Panc1 (cell line): Measurements from ENCODE around the gene GDAP1L1. TPM values are rescaled to one million over a fixed set of nuclear protein-coding genes. Genes with fewer than 3 reads are reported as not detected.
A peak's percentile ranks its signal among the peaks of the same experiment; 100 is the strongest.

Experiments
- ATAC-seq: fragments of 200-7000 bp; cut with Tn5 transposase; 2 replicates; pipeline ENCODE4 v1.9.1; 2020; ENCODE audit warnings: mild to moderate bottlenecking, moderate library complexity
- BruUV-seq: library from RNA; stranded (reverse); fragments of 400-500 nt; replicated peaks from 2 replicates; lab custom pipeline; 2021; lab: Mats Ljungman, UMichigan
- CTCF ChIA-PET: fragments of 300-600 bp; sonication (Branson Sonifier 250); formaldehyde crosslinking; loops from one replicate; lab custom pipeline; 2022; ENCODE audit warnings: antibody characterized with exemption; lab: Charles Lee
- POLR2A ChIA-PET: fragments of 300-600 bp; sonication (Branson Sonifier 250); formaldehyde crosslinking; loops from one replicate; lab custom pipeline; 2022; ENCODE audit warnings: antibody characterized with exemption; lab: Charles Lee
- DNase-seq: peaks from one replicate; pipeline ENCODE4 v3.0.0-alpha.2; 2010; ENCODE audit warnings: low read depth, low spot score
- H3K27ac ChIP-seq: 2 replicates; pipeline ENCODE4 v1.5.1; 2011; ENCODE audit warnings: mild to moderate bottlenecking, low read length, inconsistent platforms
- H3K27me3 ChIP-seq: fragments of 200-500 bp; sonication (Bioruptor generic); 2 replicates; pipeline ENCODE4 v1.6.0; 2014; ENCODE audit warnings: low read length, inconsistent platforms; ENCODE audit not compliant: control insufficient read depth, insufficient read depth
- H3K36me3 ChIP-seq: fragments of 200-500 bp; sonication (Bioruptor generic); 2 replicates; pipeline ENCODE4 v1.5.1; 2014; ENCODE audit warnings: inconsistent platforms, mild to moderate bottlenecking, low read length, moderate library complexity; ENCODE audit not compliant: control insufficient read depth, insufficient read depth
- H3K4me1 ChIP-seq: 2 replicates; pipeline ENCODE4 v1.5.1; 2011; ENCODE audit warnings: inconsistent platforms, mild to moderate bottlenecking, low read length, moderate library complexity; ENCODE audit not compliant: control insufficient read depth, insufficient read depth
- H3K4me3 ChIP-seq, 2 experiments: 2 replicates each; pipeline ENCODE4 v1.5.1; 2011 to 2012; ENCODE audit warnings: low read depth in 2 of 2, low read length in 2 of 2, mild to moderate bottlenecking in 2 of 2, inconsistent platforms in 1 of 2, moderate library complexity in 1 of 2
- H3K9me3 ChIP-seq: fragments of 200-500 bp; sonication (Bioruptor generic); 2 replicates; pipeline ENCODE4 v1.5.1; 2014; ENCODE audit warnings: low read depth, mild to moderate bottlenecking, inconsistent platforms, low read length, moderate library complexity; ENCODE audit not compliant: control insufficient read depth, insufficient read depth
- POLR2AphosphoS5 ChIP-seq: IDR thresholded peaks from 2 replicates; pipeline ENCODE4 v1.6.1; 2012; ENCODE audit warnings: mild to moderate bottlenecking, low read depth, low read length, moderate library complexity
- SIN3A ChIP-seq: IDR thresholded peaks from 2 replicates; pipeline ENCODE4 v1.6.1; 2012; ENCODE audit warnings: low read depth, mild to moderate bottlenecking, low read length, moderate library complexity, borderline replicate concordance; ENCODE audit not compliant: insufficient read depth
- TCF7L2 ChIP-seq: IDR thresholded peaks from 2 replicates; pipeline ENCODE4 v1.6.1; 2011; ENCODE audit warnings: mild to moderate bottlenecking, low read depth, low read length, inconsistent platforms
- in situ Hi-C: cut with HindIII; loops from 2 replicates; pipeline ENCODE4 v1.10.0; 2016; ENCODE audit warnings: low sequenced_read_pairs, low pct_unique_long_range_greater_than_20kb
- intact Hi-C: fragments of 100-400 bp; cut with micrococcal nuclease; formaldehyde crosslinking; loops from one replicate; pipeline ENCODE4 v1.10.0; 2022; ENCODE audit not compliant: unreplicated experiment
- total RNA-seq: library from RNA; stranded (reverse); gene quantifications from one replicate; pipeline ENCODE4 v1.2.1, GENCODE V29; 2021; ENCODE audit not compliant: unreplicated experiment
- TF ChIP-seq, protein P1 (sequence below), 2 experiments: IDR thresholded peaks; 2 replicates each; pipeline ENCODE4 v1.6.1; 2011 to 2012; ENCODE audit warnings: low read depth in 2 of 2, control low read depth in 1 of 2, low read length in 1 of 2, mild to moderate bottlenecking in 1 of 2, moderate library complexity in 1 of 2; ENCODE audit not compliant: insufficient read depth in 1 of 2
- TF ChIP-seq, protein P2 (sequence below): fragments of 450-650 bp; IDR thresholded peaks from 2 replicates; pipeline ENCODE4 v1.5.1; 2017; ENCODE audit warnings: mild to moderate bottlenecking

GDAP1L1 gene
- total RNA-seq, 1 experiment from 2014 or later, result not detected

DNA sequence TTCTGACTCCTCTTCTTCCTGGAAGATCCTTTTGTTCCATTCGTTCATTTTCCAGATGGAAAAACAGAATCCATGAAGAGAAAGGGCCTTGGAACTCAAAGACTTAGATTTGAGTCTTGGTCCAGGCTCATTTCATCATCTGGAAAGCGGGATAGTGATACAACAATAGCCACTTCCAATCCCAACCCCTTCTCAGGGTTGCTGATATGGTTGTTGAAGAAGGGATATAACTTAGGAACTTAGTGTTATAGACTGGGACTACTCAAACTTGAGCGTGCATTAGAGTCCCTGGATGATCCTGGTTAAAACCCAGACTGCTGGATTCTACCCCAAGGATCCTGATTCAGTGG is 1.3 kb downstream of the GDAP1L1 start:
- ChIA-PET POLR2A (no interaction called here), CTCF (no interaction called here)
- Histone ChIP-seq H3K27ac (no peak overlapping the region), H3K4me3 (no peak overlapping the region), H3K9me3 (no peaks in the 10 kb centered on the region), H3K27me3 (no peaks in the 10 kb centered on the region), H3K4me1 (no peaks in the 10 kb centered on the region), H3K36me3 (no peaks in the 10 kb centered on the region)
- no TSS peak for BruUV-seq
- TF ChIP-seq, protein P1, sequence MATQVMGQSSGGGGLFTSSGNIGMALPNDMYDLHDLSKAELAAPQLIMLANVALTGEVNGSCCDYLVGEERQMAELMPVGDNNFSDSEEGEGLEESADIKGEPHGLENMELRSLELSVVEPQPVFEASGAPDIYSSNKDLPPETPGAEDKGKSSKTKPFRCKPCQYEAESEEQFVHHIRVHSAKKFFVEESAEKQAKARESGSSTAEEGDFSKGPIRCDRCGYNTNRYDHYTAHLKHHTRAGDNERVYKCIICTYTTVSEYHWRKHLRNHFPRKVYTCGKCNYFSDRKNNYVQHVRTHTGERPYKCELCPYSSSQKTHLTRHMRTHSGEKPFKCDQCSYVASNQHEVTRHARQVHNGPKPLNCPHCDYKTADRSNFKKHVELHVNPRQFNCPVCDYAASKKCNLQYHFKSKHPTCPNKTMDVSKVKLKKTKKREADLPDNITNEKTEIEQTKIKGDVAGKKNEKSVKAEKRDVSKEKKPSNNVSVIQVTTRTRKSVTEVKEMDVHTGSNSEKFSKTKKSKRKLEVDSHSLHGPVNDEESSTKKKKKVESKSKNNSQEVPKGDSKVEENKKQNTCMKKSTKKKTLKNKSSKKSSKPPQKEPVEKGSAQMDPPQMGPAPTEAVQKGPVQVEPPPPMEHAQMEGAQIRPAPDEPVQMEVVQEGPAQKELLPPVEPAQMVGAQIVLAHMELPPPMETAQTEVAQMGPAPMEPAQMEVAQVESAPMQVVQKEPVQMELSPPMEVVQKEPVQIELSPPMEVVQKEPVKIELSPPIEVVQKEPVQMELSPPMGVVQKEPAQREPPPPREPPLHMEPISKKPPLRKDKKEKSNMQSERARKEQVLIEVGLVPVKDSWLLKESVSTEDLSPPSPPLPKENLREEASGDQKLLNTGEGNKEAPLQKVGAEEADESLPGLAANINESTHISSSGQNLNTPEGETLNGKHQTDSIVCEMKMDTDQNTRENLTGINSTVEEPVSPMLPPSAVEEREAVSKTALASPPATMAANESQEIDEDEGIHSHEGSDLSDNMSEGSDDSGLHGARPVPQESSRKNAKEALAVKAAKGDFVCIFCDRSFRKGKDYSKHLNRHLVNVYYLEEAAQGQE (IDR thresholded peaks at IDR 0.05; ENCODE audit: insufficient read depth in 1 of 2, low read depth in 2 of 2, low read length in 1 of 2), result peak in 1 of 2 experiments; percentile 31; a peak in 1 of 4 replicates
- TF ChIP-seq, protein P2, sequence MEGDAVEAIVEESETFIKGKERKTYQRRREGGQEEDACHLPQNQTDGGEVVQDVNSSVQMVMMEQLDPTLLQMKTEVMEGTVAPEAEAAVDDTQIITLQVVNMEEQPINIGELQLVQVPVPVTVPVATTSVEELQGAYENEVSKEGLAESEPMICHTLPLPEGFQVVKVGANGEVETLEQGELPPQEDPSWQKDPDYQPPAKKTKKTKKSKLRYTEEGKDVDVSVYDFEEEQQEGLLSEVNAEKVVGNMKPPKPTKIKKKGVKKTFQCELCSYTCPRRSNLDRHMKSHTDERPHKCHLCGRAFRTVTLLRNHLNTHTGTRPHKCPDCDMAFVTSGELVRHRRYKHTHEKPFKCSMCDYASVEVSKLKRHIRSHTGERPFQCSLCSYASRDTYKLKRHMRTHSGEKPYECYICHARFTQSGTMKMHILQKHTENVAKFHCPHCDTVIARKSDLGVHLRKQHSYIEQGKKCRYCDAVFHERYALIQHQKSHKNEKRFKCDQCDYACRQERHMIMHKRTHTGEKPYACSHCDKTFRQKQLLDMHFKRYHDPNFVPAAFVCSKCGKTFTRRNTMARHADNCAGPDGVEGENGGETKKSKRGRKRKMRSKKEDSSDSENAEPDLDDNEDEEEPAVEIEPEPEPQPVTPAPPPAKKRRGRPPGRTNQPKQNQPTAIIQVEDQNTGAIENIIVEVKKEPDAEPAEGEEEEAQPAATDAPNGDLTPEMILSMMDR, result no peak
- TF ChIP-seq TCF7L2 (no peak), SIN3A (no peak), POLR2AphosphoS5 (no peak)
- in situ Hi-C loops, result no loop called here
- DNase-seq (no peak), ATAC-seq (no peak)
- intact Hi-C loops, result no loop called here

DNA sequence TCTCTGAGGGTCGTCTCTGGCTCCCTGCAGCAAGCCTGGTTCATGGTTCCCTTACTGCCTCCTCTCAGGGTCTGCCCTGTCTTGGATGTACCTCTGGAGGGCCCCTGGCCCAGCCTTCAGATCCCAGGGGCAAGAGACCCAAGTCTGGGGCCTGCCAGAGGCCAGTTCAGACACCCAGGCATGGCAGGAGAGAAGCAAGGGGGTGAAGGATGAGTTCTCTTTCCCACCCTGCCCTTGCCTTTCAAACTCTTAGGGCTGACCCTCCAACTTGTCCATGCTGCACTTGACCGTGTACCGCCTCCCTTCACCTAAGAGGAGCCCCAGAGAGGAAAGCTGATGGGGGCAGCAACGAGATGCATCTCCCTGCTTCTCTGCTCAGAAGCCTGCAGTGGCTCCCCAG is 4.2 kb downstream of the GDAP1L1 start:
- Histone ChIP-seq H3K9me3 (no peaks in the 10 kb centered on the region), H3K27ac (no peak overlapping the region), H3K4me3 (no peak overlapping the region), H3K36me3 (no peaks in the 10 kb centered on the region), H3K4me1 (no peaks in the 10 kb centered on the region), H3K27me3 (no peaks in the 10 kb centered on the region)
- POLR2A ChIA-PET, result no interaction called here
- TF ChIP-seq, protein P1 (IDR thresholded peaks at IDR 0.05; ENCODE audit: insufficient read depth in 1 of 2, low read depth in 2 of 2, low read length in 1 of 2), result no peak
- TF ChIP-seq, protein P2, result no peak
- TF ChIP-seq TCF7L2 (no peak), SIN3A (no peak), POLR2AphosphoS5 (no peak)
- in situ Hi-C loops (no loop called here), intact Hi-C loops (no loop called here)
- BruUV-seq, result no TSS peak
- CTCF ChIA-PET, result no interaction called here
- ATAC-seq, result no peak
- DNase-seq, result no peak
